SK-N-SH (cell line): ENCODE measurements around the gene SLC16A10. TPM values are rescaled to one million over a fixed set of nuclear protein-coding genes. Genes with fewer than 3 reads are reported as not detected.

Experiments used
- CTCF ChIA-PET: fragments of 300-600, 350-600 bp; formaldehyde crosslinking; extraction: SDS; loops from one replicate; lab custom pipeline; 2021; lab: Yijun Ruan, JAX
- POLR2A ChIA-PET: fragments of 350-600 bp; sonication (Branson Sonifier 250); formaldehyde crosslinking; extraction: SDS; loops from one replicate; lab custom pipeline; 2020; ENCODE audit warnings: antibody characterized with exemption, inconsistent platforms; lab: Yijun Ruan, JAX
- DNase-seq: peaks from one replicate; pipeline ENCODE4 v3.0.0; 2012
- H2AFZ ChIP-seq: fragments of 200-600 bp; sonication (generic); 2 replicates; pipeline ENCODE4 v1.8.1; 2016; ENCODE audit warnings: antibody characterized with exemption, mild to moderate bottlenecking, low read depth
- H3F3A ChIP-seq: fragments of 200-600 bp; sonication (generic); replicated peaks from 2 replicates; pipeline ENCODE3; 2016; ENCODE audit warnings: antibody characterized with exemption, mild to moderate bottlenecking; ENCODE audit not compliant: insufficient read depth
- H3K27ac ChIP-seq, 2 experiments: fragments of 200-500 bp in 1 of 2; fragments of 200-600 bp in 1 of 2; sonication (Bioruptor generic) in 1 of 2; sonication (generic), shearing (Covaris generic) in 1 of 2; 2 replicates each; pipeline versions ENCODE4 v1.5.1 to v1.6.1; 2014 to 2016; ENCODE audit warnings: low read depth in 2 of 2, inconsistent platforms in 1 of 2, low read length in 1 of 2, mild to moderate bottlenecking in 1 of 2, mixed read lengths in 1 of 2
- H3K27me3 ChIP-seq: fragments of 200-600 bp; sonication (generic), shearing (Covaris generic); 2 replicates; pipeline ENCODE4 v1.6.1; 2016; ENCODE audit warnings: mixed run types; ENCODE audit not compliant: insufficient read depth
- H3K36me3 ChIP-seq, 2 experiments: fragments of 200-500 bp in 1 of 2; fragments of 200-600 bp in 1 of 2; sonication (Bioruptor generic) in 1 of 2; sonication (generic) in 1 of 2; replicated peaks in 1 of 2; 2 replicates each; pipeline versions ENCODE3 to v1.5.1; 2014 to 2016; ENCODE audit warnings: low read length in 1 of 2, mild to moderate bottlenecking in 1 of 2; ENCODE audit not compliant: insufficient read depth in 2 of 2, control insufficient read depth in 1 of 2
- H3K4me1 ChIP-seq, 2 experiments: fragments of 200-500 bp in 1 of 2; fragments of 200-600 bp in 1 of 2; sonication (Bioruptor generic) in 1 of 2; sonication (generic), shearing (Covaris generic) in 1 of 2; 2 replicates each; pipeline versions ENCODE4 v1.5.1 to v1.6.1; 2014 to 2016; ENCODE audit warnings: low read depth in 1 of 2, low read length in 1 of 2, mixed run types in 1 of 2; ENCODE audit not compliant: insufficient read depth in 2 of 2, control insufficient read depth in 1 of 2
- H3K4me2 ChIP-seq: fragments of 200-600 bp; sonication (generic), shearing (Covaris generic); 2 replicates; pipeline ENCODE4 v1.6.1; 2017; ENCODE audit warnings: mixed run types
- H3K4me3 ChIP-seq, 2 experiments: fragments of 200-500 bp in 1 of 2; fragments of 200-600 bp in 1 of 2; sonication (Bioruptor generic) in 1 of 2; sonication (generic), shearing (Covaris generic) in 1 of 2; 2 replicates each; pipeline versions ENCODE4 v1.5.1 to v1.8.1; 2014 to 2016; ENCODE audit warnings: low read depth in 2 of 2, inconsistent platforms in 1 of 2, low read length in 1 of 2, mild to moderate bottlenecking in 1 of 2, mixed read lengths in 1 of 2, moderate library complexity in 1 of 2
- H3K79me2 ChIP-seq: fragments of 200-600 bp; sonication (generic); 2 replicates; pipeline ENCODE4 v1.8.1; 2017; ENCODE audit warnings: mild to moderate bottlenecking; ENCODE audit not compliant: insufficient read depth
- H3K9ac ChIP-seq: fragments of 200-600 bp; sonication (generic); 2 replicates; pipeline ENCODE4 v1.6.1; 2017; ENCODE audit warnings: mixed run types
- H3K9me2 ChIP-seq: fragments of 200-600 bp; sonication (generic); 2 replicates; pipeline ENCODE4 v1.6.1; 2017; ENCODE audit warnings: mixed run types
- H3K9me3 ChIP-seq: fragments of 200-600 bp; sonication (generic); 2 replicates; pipeline ENCODE4 v1.6.1; 2017; ENCODE audit warnings: mixed run types, mild to moderate bottlenecking, moderate library complexity
- H4K20me1 ChIP-seq: fragments of 200-600 bp; sonication (generic); 2 replicates; pipeline ENCODE4 v1.6.1; 2017; ENCODE audit warnings: mild to moderate bottlenecking, mixed run types; ENCODE audit not compliant: insufficient read depth
- CHD2 ChIP-seq: fragments of 150-350 bp; IDR thresholded peaks from 2 replicates; pipeline ENCODE4 v1.6.1; 2018; ENCODE audit warnings: low read length; ENCODE audit not compliant: partially characterized antibody
- FOXM1 ChIP-seq: IDR thresholded peaks from 2 replicates; pipeline ENCODE4 v1.4.0; 2012; ENCODE audit warnings: low read depth, mild to moderate bottlenecking
- GATA2 ChIP-seq: sonication (generic); formaldehyde crosslinking; IDR thresholded peaks from 2 replicates; pipeline ENCODE4 v1.5.0; 2020; ENCODE audit warnings: mild to moderate bottlenecking, missing genetic modification reagents
- IRF3 ChIP-seq: fragments of 150-350 bp; IDR thresholded peaks from 2 replicates; pipeline ENCODE4 v1.6.1; 2016; ENCODE audit warnings: mild to moderate bottlenecking, low read depth, low read length
- MEF2A ChIP-seq: IDR thresholded peaks from 2 replicates; pipeline ENCODE4 v1.4.0; 2012; ENCODE audit warnings: low read depth, borderline replicate concordance
- MXI1 ChIP-seq: IDR thresholded peaks from 2 replicates; pipeline ENCODE4 v1.6.1; 2012; ENCODE audit warnings: mild to moderate bottlenecking, low read depth, low read length, improper control_type of control experiment
- RAD21 ChIP-seq: IDR thresholded peaks from 2 replicates; pipeline ENCODE4 v1.6.1; 2012; ENCODE audit warnings: mild to moderate bottlenecking, low read length
- RXRA ChIP-seq: IDR thresholded peaks from 2 replicates; pipeline ENCODE4 v1.4.0; 2012; ENCODE audit warnings: low read depth, mild to moderate bottlenecking, borderline replicate concordance
- SMC3 ChIP-seq: IDR thresholded peaks from 2 replicates; pipeline ENCODE4 v1.6.1; 2012; ENCODE audit warnings: low read depth, low read length, improper control_type of control experiment
- YY1 ChIP-seq: IDR thresholded peaks from 2 replicates; pipeline ENCODE4 v1.4.0; 2012; ENCODE audit warnings: low read depth, mild to moderate bottlenecking
- WGBS: methylation state at CpG from one replicate; pipeline ENCODE4 v1.1.6; 2017; ENCODE audit warnings: low lambda C conversion rate; 5-methylcytosine and 5-hydroxymethylcytosine counted together
- polyA plus RNA-seq, 3 experiments: library from polyadenylated mRNA; depleted of rRNA; stranded (reverse); fragments of >200 nt; gene quantifications; 2 replicates each; pipeline ENCODE4 v1.2.3, GENCODE V29; 2012
- TF ChIP-seq, protein P1 (sequence below): IDR thresholded peaks from 2 replicates; pipeline ENCODE4 v1.6.1; 2012; ENCODE audit warnings: mild to moderate bottlenecking, low read depth, low read length, moderate library complexity
- TF ChIP-seq, protein P2 (sequence below): fragments of 150-350 bp; IDR thresholded peaks from 2 replicates; pipeline ENCODE4 v1.6.1; 2017; ENCODE audit warnings: antibody characterized with exemption, low read length, low read depth, borderline replicate concordance

Gene SLC16A10
- polyA plus RNA-seq, 1 of the 3 experiments (the other 2 are of a cell fraction) = 0.12 TPM

GRCh38 chr6:111237852-111238251 lies 150.5 kb downstream of the SLC16A10 start:
- Histone ChIP-seq H3K4me3 (no peak overlapping the region), H3K4me1 (0 out of 4 replicates have a peak, but pooled peaks cover 0 to 7% of the 10 kb centered on the region in 2 experiments), H3K27ac (peak overlapping the region in 1 of 2 experiments; percentile 53; a peak in 2 of 4 replicates), H3K9me3 (no peaks in the 10 kb centered on the region), H2AFZ (peak overlapping the region; percentile 47; the same call in 1 of the 2 replicates), H3K79me2 (no peaks in the 10 kb centered on the region), H3K4me2 (no peak overlapping the region), H4K20me1 (no peaks in the 10 kb centered on the region), H3K36me3 (no peaks in the 10 kb centered on the region), H3K9ac (no peak overlapping the region), H3F3A (peaks cover 25% of the 10 kb centered on the region), H3K9me2 (no peaks in the 10 kb centered on the region), H3K27me3 (no peaks in the 10 kb centered on the region)
- ChIA-PET CTCF (interaction anchor here (0.7 to 1.6 kb wide), 2 partner anchors 28 to 180 kb away, joined by 4 to 5 read pairs; no protein-coding TSS in a partner anchor), POLR2A (no interaction called here)
- TF ChIP-seq RXRA (no peak), RAD21 (no peak), YY1 (no peak), CHD2 (no peak), MEF2A (no peak), MXI1 (no peak), FOXM1 (no peak), GATA2 (CRISPR knock-in tag) (no peak), IRF3 (no peak), SMC3 (no peak)
- TF ChIP-seq, protein P1, sequence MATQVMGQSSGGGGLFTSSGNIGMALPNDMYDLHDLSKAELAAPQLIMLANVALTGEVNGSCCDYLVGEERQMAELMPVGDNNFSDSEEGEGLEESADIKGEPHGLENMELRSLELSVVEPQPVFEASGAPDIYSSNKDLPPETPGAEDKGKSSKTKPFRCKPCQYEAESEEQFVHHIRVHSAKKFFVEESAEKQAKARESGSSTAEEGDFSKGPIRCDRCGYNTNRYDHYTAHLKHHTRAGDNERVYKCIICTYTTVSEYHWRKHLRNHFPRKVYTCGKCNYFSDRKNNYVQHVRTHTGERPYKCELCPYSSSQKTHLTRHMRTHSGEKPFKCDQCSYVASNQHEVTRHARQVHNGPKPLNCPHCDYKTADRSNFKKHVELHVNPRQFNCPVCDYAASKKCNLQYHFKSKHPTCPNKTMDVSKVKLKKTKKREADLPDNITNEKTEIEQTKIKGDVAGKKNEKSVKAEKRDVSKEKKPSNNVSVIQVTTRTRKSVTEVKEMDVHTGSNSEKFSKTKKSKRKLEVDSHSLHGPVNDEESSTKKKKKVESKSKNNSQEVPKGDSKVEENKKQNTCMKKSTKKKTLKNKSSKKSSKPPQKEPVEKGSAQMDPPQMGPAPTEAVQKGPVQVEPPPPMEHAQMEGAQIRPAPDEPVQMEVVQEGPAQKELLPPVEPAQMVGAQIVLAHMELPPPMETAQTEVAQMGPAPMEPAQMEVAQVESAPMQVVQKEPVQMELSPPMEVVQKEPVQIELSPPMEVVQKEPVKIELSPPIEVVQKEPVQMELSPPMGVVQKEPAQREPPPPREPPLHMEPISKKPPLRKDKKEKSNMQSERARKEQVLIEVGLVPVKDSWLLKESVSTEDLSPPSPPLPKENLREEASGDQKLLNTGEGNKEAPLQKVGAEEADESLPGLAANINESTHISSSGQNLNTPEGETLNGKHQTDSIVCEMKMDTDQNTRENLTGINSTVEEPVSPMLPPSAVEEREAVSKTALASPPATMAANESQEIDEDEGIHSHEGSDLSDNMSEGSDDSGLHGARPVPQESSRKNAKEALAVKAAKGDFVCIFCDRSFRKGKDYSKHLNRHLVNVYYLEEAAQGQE = no peak
- TF ChIP-seq, protein P2, sequence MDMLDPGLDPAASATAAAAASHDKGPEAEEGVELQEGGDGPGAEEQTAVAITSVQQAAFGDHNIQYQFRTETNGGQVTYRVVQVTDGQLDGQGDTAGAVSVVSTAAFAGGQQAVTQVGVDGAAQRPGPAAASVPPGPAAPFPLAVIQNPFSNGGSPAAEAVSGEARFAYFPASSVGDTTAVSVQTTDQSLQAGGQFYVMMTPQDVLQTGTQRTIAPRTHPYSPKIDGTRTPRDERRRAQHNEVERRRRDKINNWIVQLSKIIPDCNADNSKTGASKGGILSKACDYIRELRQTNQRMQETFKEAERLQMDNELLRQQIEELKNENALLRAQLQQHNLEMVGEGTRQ = no peak
- DNase-seq = no peak
- WGBS = 62% methylated on average over 2 of the region's 2 CpGs
